Posterior cingulate gyrus (tissue), 11 donors: ENCODE data around the gene GASK1B.

Source experiments
- DNase-seq, 10 donors: peaks; one replicate each; pipeline versions ENCODE4 v3.0.0 to v3.0.0-alpha.2; 2020 to 2021; ENCODE audit warnings: mixed read lengths in 3 of 10
- intact Hi-C: fragments of 100-400 bp; cut with DNase I; formaldehyde crosslinking; loops from one replicate; pipeline ENCODE4 v1.15.1; 2023

The GASK1B gene

GRCh38 chr4:158157412-158157811, 15.4 kb downstream of the GASK1B start:
- DNase-seq, result no peak
- intact Hi-C loops, result no loop called here

GRCh38 chr4:158155656-158156356, 17.0 kb downstream of the GASK1B start:
- DNase-seq, result no peak
- intact Hi-C loops, result no loop called here

- intact Hi-C loops, result no loop called here
- DNase-seq, result no peak
These were observed 25.7 kb downstream of the GASK1B start for GRCh38 chr4:158147151-158147550.

- intact Hi-C loops, result no loop called here
- no peak for DNase-seq
These were observed 26.1 kb downstream of the GASK1B start for GRCh38 chr4:158146736-158147135.

- intact Hi-C loops, result no loop called here
These were observed 33.7 kb downstream of the GASK1B start for GRCh38 chr4:158139086-158139485.

GRCh38 chr4:158134222-158134621, 38.6 kb downstream of the GASK1B start:
- no peak for DNase-seq
- intact Hi-C loops, result no loop called here

More at GRCh38 chr4:158139086-158139485, 33.7 kb downstream of the GASK1B start:
- no peak for DNase-seq

- DNase-seq, result no peak
- intact Hi-C loops, result no loop called here
These were observed 39.3 kb downstream of the GASK1B start for GRCh38 chr4:158133551-158133950.

- DNase-seq, result no peak
- intact Hi-C loops, result no loop called here
These were observed 41.8 kb downstream of the GASK1B start for GRCh38 chr4:158131027-158131426.

- intact Hi-C loops, result no loop called here
- no peak for DNase-seq
These were observed 42.6 kb downstream of the GASK1B start for GRCh38 chr4:158130204-158130603.

GRCh38 chr4:158129694-158130093, 43.1 kb downstream of the GASK1B start:
- DNase-seq, result no peak
- intact Hi-C loops, result no loop called here

- intact Hi-C loops, result no loop called here
- peak in 1 of 10 donors; percentile 72 for DNase-seq
These were observed 44.3 kb downstream of the GASK1B start for GRCh38 chr4:158128540-158128939.

- intact Hi-C loops, result no loop called here
- no peak for DNase-seq
These were observed 47.5 kb downstream of the GASK1B start for GRCh38 chr4:158125310-158125709.
